ENCODE data around the gene RTRAF. TPM values are rescaled to one million over a fixed set of nuclear protein-coding genes. Genes with fewer than 3 reads are reported as not detected.

Gene RTRAF
- total RNA-seq, 1 experiment from 2014 or later, result 784 TPM

GRCh38 chr14:51999084-51999483 lies 9.7 kb downstream of the RTRAF start:
- Histone ChIP-seq H3K9ac (ENCODE audit: low read length) (no peak overlapping the region), H3K27ac (ENCODE audit: low read length) (no peak overlapping the region), H3K9me2 (replicated peaks; ENCODE audit: insufficient read depth, low read length) (no peaks in the 10 kb centered on the region), H3K4me3 (ENCODE audit: low read length) (no peak overlapping the region), H3K9me3 (ENCODE audit: low read length) (no peaks in the 10 kb centered on the region), H2AFZ (ENCODE audit: low read length) (no peak overlapping the region), H3K36me3 (ENCODE audit: insufficient read depth, low read length) (peaks cover 98% of the 10 kb centered on the region), H3K4me1 (ENCODE audit: low read length) (peaks cover 6% of the 10 kb centered on the region), H3K79me2 (ENCODE audit: low read length) (peaks cover 60% of the 10 kb centered on the region), H3K27me3 (ENCODE audit: low read length) (no peaks in the 10 kb centered on the region), H3K4me2 (ENCODE audit: low read depth, low read length, poor library complexity, severe bottlenecking) (no peak overlapping the region), H4K20me1 (ENCODE audit: insufficient read depth, low read depth, low read length) (peaks cover 13% of the 10 kb centered on the region; the same call in 1 of the 2 replicates)
- no peak for DNase-seq

- no peak overlapping the region for H2AFZ ChIP-seq (ENCODE audit: low read length)
- DNase-seq, result no peak
- peaks cover 13% of the 10 kb centered on the region for H3K4me1 ChIP-seq (ENCODE audit: low read length)
Observed at GRCh38 chr14:52000019-52000582, 10.8 kb downstream of the RTRAF start.

GRCh38 chr14:52000696-52001095 lies 11.3 kb downstream of the RTRAF start:
- Histone ChIP-seq H3K4me3 (ENCODE audit: low read length) (no peak overlapping the region), H4K20me1 (ENCODE audit: insufficient read depth, low read depth, low read length) (peaks cover 13% of the 10 kb centered on the region; the same call in 1 of the 2 replicates), H3K9me3 (ENCODE audit: low read length) (no peaks in the 10 kb centered on the region), H3K4me2 (ENCODE audit: low read depth, low read length, poor library complexity, severe bottlenecking) (no peak overlapping the region), H3K36me3 (ENCODE audit: insufficient read depth, low read length) (peaks cover 98% of the 10 kb centered on the region), H3K27me3 (ENCODE audit: low read length) (no peaks in the 10 kb centered on the region), H3K9me2 (replicated peaks; ENCODE audit: insufficient read depth, low read length) (no peaks in the 10 kb centered on the region), H3K27ac (ENCODE audit: low read length) (no peak overlapping the region), H2AFZ (ENCODE audit: low read length) (no peak overlapping the region), H3K79me2 (ENCODE audit: low read length) (peaks cover 44% of the 10 kb centered on the region), H3K4me1 (ENCODE audit: low read length) (peaks cover 13% of the 10 kb centered on the region), H3K9ac (ENCODE audit: low read length) (no peak overlapping the region)
- DNase-seq, result no peak

More at GRCh38 chr14:52000019-52000582, 10.8 kb downstream of the RTRAF start:
- H3K79me2 ChIP-seq (ENCODE audit: low read length), result peaks cover 50% of the 10 kb centered on the region
- no peaks in the 10 kb centered on the region for H3K27me3 ChIP-seq (ENCODE audit: low read length)
- H3K9ac ChIP-seq (ENCODE audit: low read length), result no peak overlapping the region
- peaks cover 98% of the 10 kb centered on the region for H3K36me3 ChIP-seq (ENCODE audit: insufficient read depth, low read length)
- no peaks in the 10 kb centered on the region for H3K9me3 ChIP-seq (ENCODE audit: low read length)
- no peaks in the 10 kb centered on the region for H3K9me2 ChIP-seq (replicated peaks; ENCODE audit: insufficient read depth, low read length)
- peaks cover 13% of the 10 kb centered on the region; the same call in 1 of the 2 replicates for H4K20me1 ChIP-seq (ENCODE audit: insufficient read depth, low read depth, low read length)
- no peak overlapping the region for H3K27ac ChIP-seq (ENCODE audit: low read length)
- no peak overlapping the region for H3K4me2 ChIP-seq (ENCODE audit: low read depth, low read length, poor library complexity, severe bottlenecking)
- H3K4me3 ChIP-seq (ENCODE audit: low read length), result no peak overlapping the region

- Histone ChIP-seq H2AFZ (ENCODE audit: low read length) (no peak overlapping the region), H3K27ac (ENCODE audit: low read length) (no peak overlapping the region), H3K9me2 (replicated peaks; ENCODE audit: insufficient read depth, low read length) (no peaks in the 10 kb centered on the region), H3K9ac (ENCODE audit: low read length) (no peak overlapping the region), H3K79me2 (ENCODE audit: low read length) (peaks cover 25% of the 10 kb centered on the region), H3K27me3 (ENCODE audit: low read length) (no peaks in the 10 kb centered on the region), H3K4me2 (ENCODE audit: low read depth, low read length, poor library complexity, severe bottlenecking) (no peak overlapping the region), H4K20me1 (ENCODE audit: insufficient read depth, low read depth, low read length) (0 out of 2 replicates have a peak, but pooled peaks cover 8% of the 10 kb centered on the region), H3K36me3 (ENCODE audit: insufficient read depth, low read length) (peaks cover 98% of the 10 kb centered on the region), H3K4me1 (ENCODE audit: low read length) (peaks cover 13% of the 10 kb centered on the region), H3K4me3 (ENCODE audit: low read length) (no peak overlapping the region), H3K9me3 (ENCODE audit: low read length) (no peaks in the 10 kb centered on the region)
- no peak for DNase-seq
Observed at GRCh38 chr14:52002542-52002941, 13.2 kb downstream of the RTRAF start.

- no peak overlapping the region for H3K4me2 ChIP-seq (ENCODE audit: low read depth, low read length, poor library complexity, severe bottlenecking)
- H3K36me3 ChIP-seq (ENCODE audit: insufficient read depth, low read length), result peaks cover 98% of the 10 kb centered on the region
- DNase-seq, result no peak
- H3K9me3 ChIP-seq (ENCODE audit: low read length), result no peaks in the 10 kb centered on the region
- peaks cover 14% of the 10 kb centered on the region; the same call in 1 of the 2 replicates for H4K20me1 ChIP-seq (ENCODE audit: insufficient read depth, low read depth, low read length)
- no peak overlapping the region for H3K27ac ChIP-seq (ENCODE audit: low read length)
- H3K4me3 ChIP-seq (ENCODE audit: low read length), result no peak overlapping the region
- H3K27me3 ChIP-seq (ENCODE audit: low read length), result no peaks in the 10 kb centered on the region
- H2AFZ ChIP-seq (ENCODE audit: low read length), result no peak overlapping the region
- peaks cover 17% of the 10 kb centered on the region for H3K79me2 ChIP-seq (ENCODE audit: low read length)
- peaks cover 13% of the 10 kb centered on the region for H3K4me1 ChIP-seq (ENCODE audit: low read length)
- no peaks in the 10 kb centered on the region for H3K9me2 ChIP-seq (replicated peaks; ENCODE audit: insufficient read depth, low read length)
- H3K9ac ChIP-seq (ENCODE audit: low read length), result no peak overlapping the region
Observed at GRCh38 chr14:52003324-52003723, 14.0 kb downstream of the RTRAF start.

- H3K9me2 ChIP-seq (replicated peaks; ENCODE audit: insufficient read depth, low read length), result no peaks in the 10 kb centered on the region
- H3K4me3 ChIP-seq (ENCODE audit: low read length), result no peak overlapping the region
- DNase-seq, result no peak
- H3K27me3 ChIP-seq (ENCODE audit: low read length), result no peaks in the 10 kb centered on the region
- H3K36me3 ChIP-seq (ENCODE audit: insufficient read depth, low read length), result peaks cover 96% of the 10 kb centered on the region
- peaks cover 3% of the 10 kb centered on the region; the same call in 1 of the 2 replicates for H3K79me2 ChIP-seq (ENCODE audit: low read length)
- no peak overlapping the region for H2AFZ ChIP-seq (ENCODE audit: low read length)
- no peak overlapping the region for H3K27ac ChIP-seq (ENCODE audit: low read length)
- H3K9ac ChIP-seq (ENCODE audit: low read length), result no peak overlapping the region
- H3K9me3 ChIP-seq (ENCODE audit: low read length), result no peaks in the 10 kb centered on the region
- H3K4me2 ChIP-seq (ENCODE audit: low read depth, low read length, poor library complexity, severe bottlenecking), result no peak overlapping the region
- peaks cover 13% of the 10 kb centered on the region for H3K4me1 ChIP-seq (ENCODE audit: low read length)
- H4K20me1 ChIP-seq (ENCODE audit: insufficient read depth, low read depth, low read length), result peaks cover 14% of the 10 kb centered on the region; the same call in 1 of the 2 replicates
Observed at GRCh38 chr14:52005625-52006024, 16.3 kb downstream of the RTRAF start.

- H3K9ac ChIP-seq (ENCODE audit: low read length), result no peak overlapping the region
- no peak overlapping the region for H2AFZ ChIP-seq (ENCODE audit: low read length)
- no peaks in the 10 kb centered on the region for H3K9me3 ChIP-seq (ENCODE audit: low read length)
- H3K79me2 ChIP-seq (ENCODE audit: low read length), result peaks cover 3% of the 10 kb centered on the region; the same call in 1 of the 2 replicates
- H3K9me2 ChIP-seq (replicated peaks; ENCODE audit: insufficient read depth, low read length), result no peaks in the 10 kb centered on the region
- DNase-seq, result no peak
- no peak overlapping the region for H3K4me3 ChIP-seq (ENCODE audit: low read length)
- H3K4me1 ChIP-seq (ENCODE audit: low read length), result peaks cover 13% of the 10 kb centered on the region
- no peaks in the 10 kb centered on the region for H3K27me3 ChIP-seq (ENCODE audit: low read length)
- peaks cover 96% of the 10 kb centered on the region for H3K36me3 ChIP-seq (ENCODE audit: insufficient read depth, low read length)
- peaks cover 14% of the 10 kb centered on the region; the same call in 1 of the 2 replicates for H4K20me1 ChIP-seq (ENCODE audit: insufficient read depth, low read depth, low read length)
- no peak overlapping the region for H3K4me2 ChIP-seq (ENCODE audit: low read depth, low read length, poor library complexity, severe bottlenecking)
- H3K27ac ChIP-seq (ENCODE audit: low read length), result no peak overlapping the region
Observed at GRCh38 chr14:52006361-52006760, 17.0 kb downstream of the RTRAF start.

GRCh38 chr14:52007211-52007610 lies 17.9 kb downstream of the RTRAF start:
- no peak overlapping the region for H3K9ac ChIP-seq (ENCODE audit: low read length)
- no peaks in the 10 kb centered on the region for H3K9me2 ChIP-seq (replicated peaks; ENCODE audit: insufficient read depth, low read length)
- H4K20me1 ChIP-seq (ENCODE audit: insufficient read depth, low read depth, low read length), result peaks cover 14% of the 10 kb centered on the region; the same call in 1 of the 2 replicates
- no peak overlapping the region for H3K4me3 ChIP-seq (ENCODE audit: low read length)
- no peak for DNase-seq
- H3K4me1 ChIP-seq (ENCODE audit: low read length), result peaks cover 13% of the 10 kb centered on the region
- H3K79me2 ChIP-seq (ENCODE audit: low read length), result peaks cover 3% of the 10 kb centered on the region; the same call in 1 of the 2 replicates
- H3K9me3 ChIP-seq (ENCODE audit: low read length), result no peaks in the 10 kb centered on the region
- H3K36me3 ChIP-seq (ENCODE audit: insufficient read depth, low read length), result peaks cover 94% of the 10 kb centered on the region
- no peak overlapping the region for H3K4me2 ChIP-seq (ENCODE audit: low read depth, low read length, poor library complexity, severe bottlenecking)
- H2AFZ ChIP-seq (ENCODE audit: low read length), result no peak overlapping the region
- H3K27ac ChIP-seq (ENCODE audit: low read length), result no peak overlapping the region
- H3K27me3 ChIP-seq (ENCODE audit: low read length), result no peaks in the 10 kb centered on the region

All from Karpas-422 (cell line).